A549 (cell line): Measurements from ENCODE around the gene ATP1A2. TPM values are rescaled to one million over a fixed set of nuclear protein-coding genes. Genes with fewer than 3 reads are reported as not detected.

ENCODE experiments used
- ATAC-seq, 2 experiments: fragments of 200-7000 bp in 1 of 2; fragments of >200 bp in 1 of 2; cut with Nextera tagmentation in 1 of 2; cut with Tn5 transposase in 1 of 2; 3 replicates each; pipeline versions ENCODE4 v1.8.0 to v1.9.1; 2018 to 2020; ENCODE audit warnings: mild to moderate bottlenecking in 1 of 2, moderate library complexity in 1 of 2
- CTCF ChIA-PET: fragments of 300-600 bp; sonication (Branson Sonifier 250); formaldehyde crosslinking; extraction: SDS; loops from one replicate; lab custom pipeline; 2021; ENCODE audit warnings: antibody characterized with exemption, inconsistent platforms; lab: Yijun Ruan, JAX
- POLR2A ChIA-PET: fragments of 350-600 bp; formaldehyde crosslinking; extraction: SDS; loops from one replicate; lab custom pipeline; 2021; ENCODE audit warnings: antibody characterized with exemption, inconsistent platforms; lab: Yijun Ruan, JAX
- DNase-seq, 2 experiments: peaks; one replicate each; pipeline versions ENCODE4 v3.0.0 to v3.0.0-alpha.2; 2011 to 2016; ENCODE audit warnings: low read depth in 1 of 2, low spot score in 1 of 2
- FAIRE-seq: peaks from 2 replicates; lab custom pipeline; 2011; peaks lifted over from hg19 to GRCh38; lab: Jason Lieb, UNC
- H3K27ac ChIP-seq, 2 experiments: fragments of >200 bp; sonication (Bioruptor Twin); formaldehyde crosslinking; 3 replicates each; pipeline ENCODE4 v1.5.1; 2016 to 2017
- H3K4me1 ChIP-seq: fragments of >200 bp; sonication (Bioruptor Twin); formaldehyde crosslinking; 3 replicates; pipeline ENCODE4 v1.6.1; 2016
- H3K4me2 ChIP-seq: fragments of >200 bp; sonication (Bioruptor Twin); formaldehyde crosslinking; 3 replicates; pipeline ENCODE4 v1.6.1; 2016
- H3K4me3 ChIP-seq: fragments of >200 bp; sonication (Bioruptor Twin); formaldehyde crosslinking; 3 replicates; pipeline ENCODE4 v1.5.1; 2016
- H3K9me3 ChIP-seq: fragments of >200 bp; sonication (Bioruptor Twin); formaldehyde crosslinking; 3 replicates; pipeline ENCODE4 v1.6.1; 2016
- ATOH8 ChIP-seq: fragments of 250-450 bp; sonication (Bioruptor Pico); IDR thresholded peaks from 2 replicates; pipeline ENCODE4 v1.5.0; 2020; ENCODE audit warnings: low read depth, mild to moderate bottlenecking, moderate library complexity
- CTCF ChIP-seq: fragments of >200 bp; sonication (Bioruptor Twin); formaldehyde crosslinking; IDR thresholded peaks from 3 replicates; pipeline ENCODE4 v1.5.1; 2016
- E2F6 ChIP-seq: IDR thresholded peaks from 2 replicates; pipeline ENCODE4 v1.6.1; 2012; ENCODE audit warnings: low read depth, borderline replicate concordance
- EHMT2 ChIP-seq: fragments of 200-600 bp; sonication (generic); IDR thresholded peaks from 2 replicates; pipeline ENCODE4 v1.6.1; 2016; ENCODE audit warnings: antibody characterized with exemption, low read depth, mild to moderate bottlenecking, moderate library complexity
- FOSB ChIP-seq: fragments of 250-450 bp; sonication (Bioruptor Pico); IDR thresholded peaks from 2 replicates; pipeline ENCODE4 v1.5.0; 2020; ENCODE audit warnings: mild to moderate bottlenecking, moderate library complexity
- FOSL2 ChIP-seq, 2 experiments: fragments of 450-650 bp in 1 of 2; fragments of >200 bp in 1 of 2; sonication (Bioruptor Twin) in 1 of 2; formaldehyde crosslinking; IDR thresholded peaks; 2 replicates each; pipeline versions ENCODE4 v1.5.0 to v1.6.1; 2016 to 2020; ENCODE audit warnings: mild to moderate bottlenecking in 1 of 2, moderate library complexity in 1 of 2
- HDAC2 ChIP-seq: fragments of 200-600 bp; sonication (generic); IDR thresholded peaks from 2 replicates; pipeline ENCODE4 v1.6.1; 2016
- HOXA7 ChIP-seq: fragments of 250-450 bp; sonication (Bioruptor Pico); IDR thresholded peaks from 2 replicates; pipeline ENCODE4 v1.5.0; 2020; ENCODE audit warnings: mild to moderate bottlenecking, moderate library complexity
- KDM5A ChIP-seq: fragments of 200-600 bp; sonication (generic); IDR thresholded peaks from 2 replicates; pipeline ENCODE4 v1.6.1; 2016; ENCODE audit warnings: antibody characterized with exemption, mild to moderate bottlenecking
- MAFK ChIP-seq: fragments of 450-650 bp; IDR thresholded peaks from 2 replicates; pipeline ENCODE4 v1.6.1; 2014; ENCODE audit not compliant: partially characterized antibody
- NR3C1 ChIP-seq: fragments of >200 bp; sonication (Bioruptor Twin); formaldehyde crosslinking; IDR thresholded peaks from 3 replicates; pipeline ENCODE4 v1.6.1; 2017
- PBX3 ChIP-seq: IDR thresholded peaks from 2 replicates; pipeline ENCODE4 v1.6.1; 2012
- POLR2AphosphoS2 ChIP-seq: conservative IDR thresholded peaks from 2 replicates; pipeline ENCODE4 v1.6.1; 2012; ENCODE audit warnings: low read length, improper control_type of control experiment, inconsistent platforms
- RCOR1 ChIP-seq: fragments of 150-350 bp; IDR thresholded peaks from 2 replicates; pipeline ENCODE4 v1.6.1; 2014; ENCODE audit warnings: antibody characterized with exemption, low read length, low read depth
- SREBF2 ChIP-seq: fragments of 450-650 bp; IDR thresholded peaks from 2 replicates; pipeline ENCODE4 v1.6.1; 2014; ENCODE audit warnings: mild to moderate bottlenecking, moderate library complexity
- USF2 ChIP-seq: fragments of 450-650 bp; IDR thresholded peaks from 2 replicates; pipeline ENCODE4 v1.6.1; 2014; ENCODE audit warnings: antibody characterized with exemption
- WGBS: methylation state at CpG from one replicate; pipeline ENCODE4 v1.1.6; 2017; ENCODE audit errors: missing lambda C conversion rate; 5-methylcytosine and 5-hydroxymethylcytosine counted together
- polyA plus RNA-seq, 4 experiments: library from polyadenylated mRNA; depleted of rRNA in 3 of 4; stranded (reverse); fragments of >200 nt; fragmentation: RNase III in 1 of 4; extraction: RNeasy Plus Mini Kit Qiagen cat#74134 plus additional on column Dnase treatment in 1 of 4; gene quantifications; 2 replicates in 3 of 4; 3 replicates in 1 of 4; pipeline ENCODE4 v1.2.3, GENCODE V29; 2011 to 2017
- TF ChIP-seq, protein P1 (sequence below): fragments of 150-350 bp; IDR thresholded peaks from 2 replicates; pipeline ENCODE4 v1.6.1; 2014; ENCODE audit warnings: low read depth, mild to moderate bottlenecking, low read length
- TF ChIP-seq, protein P2 (sequence below): fragments of >200 bp; sonication (Bioruptor Twin); formaldehyde crosslinking; IDR thresholded peaks from 2 replicates; pipeline ENCODE4 v1.6.1; 2016
- TF ChIP-seq, protein P3 (sequence below): IDR thresholded peaks from 2 replicates; pipeline ENCODE4 v1.6.1; 2012
- TF ChIP-seq, protein P4 (sequence below): fragments of 250-450 bp; sonication (Bioruptor Pico); IDR thresholded peaks from 2 replicates; pipeline ENCODE4 v1.5.0; 2021; ENCODE audit warnings: mild to moderate bottlenecking, moderate library complexity, borderline replicate concordance

ATP1A2 gene
- polyA plus RNA-seq, 2 of the 4 experiments (the other 2 are of a cell fraction), result 0.09 TPM; not detected in 1

- H3K4me3 ChIP-seq, result no peak overlapping the region
- no peak overlapping the region for H3K4me2 ChIP-seq
- no peak for FAIRE-seq
- CTCF ChIA-PET, result interaction anchor here (0.7 to 23.7 kb wide), 4 partner anchors 17 to 63 kb away, joined by 3 to 222 read pairs (median 6); no protein-coding TSS in a partner anchor
- no peak for TF ChIP-seq USF2
- TF ChIP-seq MAFK, result peak; percentile 68
- TF ChIP-seq, all 56 proteins: peak for 1
- 85% methylated on average over 3 of the region's 3 CpGs for WGBS
- POLR2A ChIA-PET, result no interaction called here
- no peak for DNase-seq
- Histone ChIP-seq H3K27ac (peak overlapping the region; percentile 60 to 85; a peak in 5 of 6 replicates), H3K9me3 (no peaks in the 10 kb centered on the region), H3K4me1 (peaks cover 51% of the 10 kb centered on the region)
- no peak for ATAC-seq
Measured at GRCh38 chr1:160129558-160129957, 14.0 kb downstream of the ATP1A2 start.

DNA sequence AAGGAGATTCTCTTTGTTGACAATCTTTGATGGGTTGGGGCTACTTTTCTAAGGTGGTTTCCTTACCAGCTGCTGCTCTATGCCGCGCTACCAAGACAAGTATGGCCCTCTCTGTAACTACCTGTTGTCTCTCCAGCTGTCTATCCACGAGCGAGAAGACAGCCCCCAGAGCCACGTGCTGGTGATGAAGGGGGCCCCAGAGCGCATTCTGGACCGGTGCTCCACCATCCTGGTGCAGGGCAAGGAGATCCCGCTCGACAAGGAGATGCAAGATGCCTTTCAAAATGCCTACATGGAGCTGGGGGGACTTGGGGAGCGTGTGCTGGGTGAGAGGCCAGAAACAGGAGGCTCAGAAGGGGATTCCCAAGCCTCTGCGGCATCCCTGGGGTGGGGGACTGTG, 14.4 kb downstream of the ATP1A2 start:
- TF ChIP-seq, protein P1, sequence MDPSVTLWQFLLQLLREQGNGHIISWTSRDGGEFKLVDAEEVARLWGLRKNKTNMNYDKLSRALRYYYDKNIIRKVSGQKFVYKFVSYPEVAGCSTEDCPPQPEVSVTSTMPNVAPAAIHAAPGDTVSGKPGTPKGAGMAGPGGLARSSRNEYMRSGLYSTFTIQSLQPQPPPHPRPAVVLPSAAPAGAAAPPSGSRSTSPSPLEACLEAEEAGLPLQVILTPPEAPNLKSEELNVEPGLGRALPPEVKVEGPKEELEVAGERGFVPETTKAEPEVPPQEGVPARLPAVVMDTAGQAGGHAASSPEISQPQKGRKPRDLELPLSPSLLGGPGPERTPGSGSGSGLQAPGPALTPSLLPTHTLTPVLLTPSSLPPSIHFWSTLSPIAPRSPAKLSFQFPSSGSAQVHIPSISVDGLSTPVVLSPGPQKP, result no peak
- TF ChIP-seq FOSL2 (IDR thresholded peaks at IDR 0.05), result no peak
- no peak for TF ChIP-seq FOSL2 (CRISPR knock-in tag; IDR thresholded peaks at IDR 0.05)
- no peak for TF ChIP-seq RCOR1
- TF ChIP-seq, protein P2, sequence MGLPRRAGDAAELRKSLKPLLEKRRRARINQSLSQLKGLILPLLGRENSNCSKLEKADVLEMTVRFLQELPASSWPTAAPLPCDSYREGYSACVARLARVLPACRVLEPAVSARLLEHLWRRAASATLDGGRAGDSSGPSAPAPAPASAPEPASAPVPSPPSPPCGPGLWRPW, result no peak
- TF ChIP-seq NR3C1, result no peak
- TF ChIP-seq, protein P3, sequence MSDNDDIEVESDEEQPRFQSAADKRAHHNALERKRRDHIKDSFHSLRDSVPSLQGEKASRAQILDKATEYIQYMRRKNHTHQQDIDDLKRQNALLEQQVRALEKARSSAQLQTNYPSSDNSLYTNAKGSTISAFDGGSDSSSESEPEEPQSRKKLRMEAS, result no peak
- TF ChIP-seq ATOH8 (CRISPR knock-in tag), result no peak
- no peak for TF ChIP-seq PBX3
- no peak for TF ChIP-seq KDM5A
- TF ChIP-seq E2F6, result no peak
- TF ChIP-seq POLR2AphosphoS2, result no peak
- no peak for TF ChIP-seq SREBF2
- no peak for TF ChIP-seq CTCF
- TF ChIP-seq, protein P4, sequence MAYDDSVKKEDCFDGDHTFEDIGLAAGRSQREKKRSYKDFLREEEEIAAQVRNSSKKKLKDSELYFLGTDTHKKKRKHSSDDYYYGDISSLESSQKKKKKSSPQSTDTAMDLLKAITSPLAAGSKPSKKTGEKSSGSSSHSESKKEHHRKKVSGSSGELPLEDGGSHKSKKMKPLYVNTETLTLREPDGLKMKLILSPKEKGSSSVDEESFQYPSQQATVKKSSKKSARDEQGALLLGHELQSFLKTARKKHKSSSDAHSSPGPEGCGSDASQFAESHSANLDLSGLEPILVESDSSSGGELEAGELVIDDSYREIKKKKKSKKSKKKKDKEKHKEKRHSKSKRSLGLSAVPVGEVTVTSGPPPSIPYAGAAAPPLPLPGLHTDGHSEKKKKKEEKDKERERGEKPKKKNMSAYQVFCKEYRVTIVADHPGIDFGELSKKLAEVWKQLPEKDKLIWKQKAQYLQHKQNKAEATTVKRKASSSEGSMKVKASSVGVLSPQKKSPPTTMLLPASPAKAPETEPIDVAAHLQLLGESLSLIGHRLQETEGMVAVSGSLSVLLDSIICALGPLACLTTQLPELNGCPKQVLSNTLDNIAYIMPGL, result no peak
- no peak for TF ChIP-seq HDAC2
- TF ChIP-seq FOSB (CRISPR knock-in tag), result no peak
- no peak for TF ChIP-seq EHMT2
- no peak for TF ChIP-seq HOXA7 (CRISPR knock-in tag)
- ChIA-PET CTCF (interaction anchor here (1.2 to 23.7 kb wide), 3 partner anchors 17 to 63 kb away, joined by 6 to 222 read pairs (median 7); no protein-coding TSS in a partner anchor), POLR2A (no interaction called here)
- 73% methylated on average over 11 of the region's 11 CpGs for WGBS
- DNase-seq, result no peak
- no peak for FAIRE-seq
- no peaks in the 10 kb centered on the region for H3K9me3 ChIP-seq
- no peak for ATAC-seq
- H3K4me2 ChIP-seq, result no peak overlapping the region
- H3K27ac ChIP-seq, result peak overlapping the region; percentile 60 to 85; a peak in 5 of 6 replicates
- peaks cover 47% of the 10 kb centered on the region for H3K4me1 ChIP-seq
- H3K4me3 ChIP-seq, result no peak overlapping the region
